Ishikawa (cell line): ENCODE data around the gene DERL3.

Experiments used
- CEBPB ChIP-seq: IDR thresholded peaks from 2 replicates; pipeline ENCODE4 v1.6.1; 2012
- CREB1 ChIP-seq: IDR thresholded peaks from 2 replicates; pipeline ENCODE4 v1.6.1; 2012; ENCODE audit warnings: low read depth
- EGR1 ChIP-seq: IDR thresholded peaks from 2 replicates; pipeline ENCODE4 v1.6.1; 2012
- EP300 ChIP-seq: IDR thresholded peaks from 2 replicates; pipeline ENCODE4 v1.6.1; 2012; ENCODE audit warnings: borderline replicate concordance
- FOXM1 ChIP-seq: IDR thresholded peaks from 2 replicates; pipeline ENCODE4 v1.6.1; 2012; ENCODE audit warnings: low read depth, borderline replicate concordance
- NFIC ChIP-seq: IDR thresholded peaks from 2 replicates; pipeline ENCODE4 v1.6.1; 2012
- RAD21 ChIP-seq: IDR thresholded peaks from 2 replicates; pipeline ENCODE4 v1.6.1; 2012; ENCODE audit warnings: low read depth
- TAF1 ChIP-seq: IDR thresholded peaks from 2 replicates; pipeline ENCODE4 v1.6.1; 2012; ENCODE audit warnings: low read depth, mild to moderate bottlenecking
- TCF12 ChIP-seq: IDR thresholded peaks from 2 replicates; pipeline ENCODE4 v1.6.1; 2012; ENCODE audit warnings: low read depth
- TEAD4 ChIP-seq: IDR thresholded peaks from 2 replicates; pipeline ENCODE4 v1.6.1; 2012
- YY1 ChIP-seq: IDR thresholded peaks from 2 replicates; pipeline ENCODE4 v1.6.1; 2012; ENCODE audit warnings: low read depth
- ZBTB7A ChIP-seq: IDR thresholded peaks from 2 replicates; pipeline ENCODE4 v1.6.1; 2012; ENCODE audit warnings: low read depth
- TF ChIP-seq, protein P1 (sequence below): IDR thresholded peaks from 2 replicates; pipeline ENCODE4 v1.6.1; 2012
- TF ChIP-seq, protein P2 (sequence below): IDR thresholded peaks from 2 replicates; pipeline ENCODE4 v1.6.1; 2012
- TF ChIP-seq, protein P3 (sequence below): IDR thresholded peaks from 2 replicates; pipeline ENCODE4 v1.6.1; 2012; ENCODE audit warnings: low read depth, mild to moderate bottlenecking

The DERL3 gene

DNA sequence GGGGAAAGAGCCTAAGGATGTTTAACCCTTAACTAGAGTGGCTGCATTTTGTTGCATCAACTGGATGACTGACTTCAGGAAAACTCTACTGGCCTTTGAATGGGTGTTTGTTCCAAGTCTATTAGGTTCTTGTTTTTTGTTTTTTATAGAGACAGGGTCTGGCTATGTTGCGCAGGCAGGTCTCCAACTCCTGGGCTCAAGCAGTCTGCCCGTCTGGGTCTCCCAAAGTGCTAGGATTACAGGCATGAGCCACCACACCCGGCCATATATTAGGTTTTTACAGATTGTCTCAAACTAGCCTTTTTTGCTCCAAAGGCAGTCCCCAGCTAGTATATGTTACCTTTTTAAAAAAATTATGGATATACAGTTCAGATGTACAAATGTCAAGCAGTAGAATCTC is 50.9 kb downstream of the DERL3 start:
- TF ChIP-seq, protein P1, sequence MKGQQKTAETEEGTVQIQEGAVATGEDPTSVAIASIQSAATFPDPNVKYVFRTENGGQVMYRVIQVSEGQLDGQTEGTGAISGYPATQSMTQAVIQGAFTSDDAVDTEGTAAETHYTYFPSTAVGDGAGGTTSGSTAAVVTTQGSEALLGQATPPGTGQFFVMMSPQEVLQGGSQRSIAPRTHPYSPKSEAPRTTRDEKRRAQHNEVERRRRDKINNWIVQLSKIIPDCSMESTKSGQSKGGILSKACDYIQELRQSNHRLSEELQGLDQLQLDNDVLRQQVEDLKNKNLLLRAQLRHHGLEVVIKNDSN = no peak
- TF ChIP-seq EGR1 (no peak), CEBPB (no peak), FOXM1 (no peak), NFIC (no peak), TAF1 (no peak)
- TF ChIP-seq, protein P2, sequence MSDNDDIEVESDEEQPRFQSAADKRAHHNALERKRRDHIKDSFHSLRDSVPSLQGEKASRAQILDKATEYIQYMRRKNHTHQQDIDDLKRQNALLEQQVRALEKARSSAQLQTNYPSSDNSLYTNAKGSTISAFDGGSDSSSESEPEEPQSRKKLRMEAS = no peak

DNA sequence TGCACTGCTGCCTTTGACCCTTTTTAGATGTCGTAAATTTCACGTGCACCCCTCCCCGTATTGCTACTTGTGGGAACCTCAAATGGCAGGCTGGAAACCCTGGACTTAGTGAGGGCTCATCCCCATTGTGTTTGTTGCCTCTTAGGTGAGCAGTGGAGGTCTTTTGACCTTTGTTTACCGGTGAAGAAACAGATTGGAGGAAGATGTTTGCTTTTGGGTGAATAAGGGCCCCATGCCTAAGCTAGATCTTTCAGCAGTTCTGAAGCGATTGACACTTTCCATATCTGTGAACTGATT is 51.3 kb downstream of the DERL3 start:
- TF ChIP-seq CREB1 = no peak
- no peak for TF ChIP-seq NFIC
- TF ChIP-seq, protein P1 = no peak
- no peak for TF ChIP-seq TAF1
- no peak for TF ChIP-seq YY1
- TF ChIP-seq EGR1 = no peak
- TF ChIP-seq CEBPB = no peak
- no peak for TF ChIP-seq FOXM1
- TF ChIP-seq ZBTB7A = no peak
- TF ChIP-seq, protein P2 = no peak
- no peak for TF ChIP-seq RAD21
- TF ChIP-seq, protein P3, sequence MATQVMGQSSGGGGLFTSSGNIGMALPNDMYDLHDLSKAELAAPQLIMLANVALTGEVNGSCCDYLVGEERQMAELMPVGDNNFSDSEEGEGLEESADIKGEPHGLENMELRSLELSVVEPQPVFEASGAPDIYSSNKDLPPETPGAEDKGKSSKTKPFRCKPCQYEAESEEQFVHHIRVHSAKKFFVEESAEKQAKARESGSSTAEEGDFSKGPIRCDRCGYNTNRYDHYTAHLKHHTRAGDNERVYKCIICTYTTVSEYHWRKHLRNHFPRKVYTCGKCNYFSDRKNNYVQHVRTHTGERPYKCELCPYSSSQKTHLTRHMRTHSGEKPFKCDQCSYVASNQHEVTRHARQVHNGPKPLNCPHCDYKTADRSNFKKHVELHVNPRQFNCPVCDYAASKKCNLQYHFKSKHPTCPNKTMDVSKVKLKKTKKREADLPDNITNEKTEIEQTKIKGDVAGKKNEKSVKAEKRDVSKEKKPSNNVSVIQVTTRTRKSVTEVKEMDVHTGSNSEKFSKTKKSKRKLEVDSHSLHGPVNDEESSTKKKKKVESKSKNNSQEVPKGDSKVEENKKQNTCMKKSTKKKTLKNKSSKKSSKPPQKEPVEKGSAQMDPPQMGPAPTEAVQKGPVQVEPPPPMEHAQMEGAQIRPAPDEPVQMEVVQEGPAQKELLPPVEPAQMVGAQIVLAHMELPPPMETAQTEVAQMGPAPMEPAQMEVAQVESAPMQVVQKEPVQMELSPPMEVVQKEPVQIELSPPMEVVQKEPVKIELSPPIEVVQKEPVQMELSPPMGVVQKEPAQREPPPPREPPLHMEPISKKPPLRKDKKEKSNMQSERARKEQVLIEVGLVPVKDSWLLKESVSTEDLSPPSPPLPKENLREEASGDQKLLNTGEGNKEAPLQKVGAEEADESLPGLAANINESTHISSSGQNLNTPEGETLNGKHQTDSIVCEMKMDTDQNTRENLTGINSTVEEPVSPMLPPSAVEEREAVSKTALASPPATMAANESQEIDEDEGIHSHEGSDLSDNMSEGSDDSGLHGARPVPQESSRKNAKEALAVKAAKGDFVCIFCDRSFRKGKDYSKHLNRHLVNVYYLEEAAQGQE = no peak
- TF ChIP-seq EP300 = no peak
- TF ChIP-seq TCF12 = no peak
- no peak for TF ChIP-seq TEAD4

DNA sequence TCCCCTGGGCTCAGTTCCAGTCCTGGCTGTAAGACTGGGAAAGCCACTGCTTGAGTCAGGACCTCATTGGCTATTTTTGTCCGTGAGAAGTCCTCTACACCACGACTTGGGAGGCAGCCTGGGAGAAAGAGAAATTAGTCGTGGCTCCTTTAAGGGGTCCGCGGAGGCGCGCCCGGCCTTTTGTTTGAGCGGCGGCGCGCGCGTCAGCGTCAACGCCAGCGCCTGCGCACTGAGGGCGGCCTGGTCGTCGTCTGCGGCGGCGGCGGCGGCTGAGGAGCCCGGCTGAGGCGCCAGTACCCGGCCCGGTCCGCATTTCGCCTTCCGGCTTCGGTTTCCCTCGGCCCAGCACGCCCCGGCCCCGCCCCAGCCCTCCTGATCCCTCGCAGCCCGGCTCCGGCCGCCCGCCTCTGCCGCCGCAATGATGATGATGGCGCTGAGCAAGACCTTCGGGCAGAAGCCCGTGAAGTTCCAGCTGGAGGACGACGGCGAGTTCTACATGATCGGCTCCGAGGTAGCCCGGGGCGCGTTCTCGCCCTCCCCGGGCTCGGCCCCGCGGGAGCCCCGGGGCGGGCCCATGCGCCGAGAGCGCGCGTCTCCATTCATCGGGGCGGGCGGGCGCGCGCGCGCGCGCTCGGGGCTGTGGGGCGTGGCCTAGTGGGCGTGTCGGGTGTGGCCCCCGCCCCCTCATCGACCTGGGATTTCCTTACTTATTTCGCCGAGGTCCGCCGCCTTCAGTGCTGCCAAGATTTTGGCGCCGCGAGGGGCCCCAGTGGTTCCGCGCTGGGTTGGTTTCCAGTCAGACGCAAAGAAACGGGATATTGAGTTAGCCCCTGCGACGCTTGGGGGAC is 51.8 kb downstream of the DERL3 start, which contains the start of gene SMARCB1:
Gene SMARCB1 (plus strand): TSS at position 215 of the 848 bp plus-strand sequence. CDS start 204 bp downstream, at position 419.
- TF ChIP-seq, protein P1 = no peak
- TF ChIP-seq TEAD4 = no peak; the same call in 1 of the 2 replicates
- TF ChIP-seq, protein P3 = no peak
- no peak; the same call in 1 of the 2 replicates for TF ChIP-seq EP300
- peak; percentile 51 for TF ChIP-seq TAF1
- TF ChIP-seq NFIC = peak; percentile 47; the same call in 1 of the 2 replicates
- no peak for TF ChIP-seq CEBPB
- 0 out of 2 replicates have a peak, but pooled peaks have one; percentile 15 for TF ChIP-seq ZBTB7A
- TF ChIP-seq, protein P2 = 0 out of 2 replicates have a peak, but pooled peaks have one; percentile 8
- TF ChIP-seq CREB1 = no peak
- TF ChIP-seq FOXM1 = no peak
- no peak for TF ChIP-seq TCF12
- no peak for TF ChIP-seq RAD21
- TF ChIP-seq EGR1 = peak; percentile 57
- TF ChIP-seq YY1 = 0 out of 2 replicates have a peak, but pooled peaks have one; percentile 34

DNA sequence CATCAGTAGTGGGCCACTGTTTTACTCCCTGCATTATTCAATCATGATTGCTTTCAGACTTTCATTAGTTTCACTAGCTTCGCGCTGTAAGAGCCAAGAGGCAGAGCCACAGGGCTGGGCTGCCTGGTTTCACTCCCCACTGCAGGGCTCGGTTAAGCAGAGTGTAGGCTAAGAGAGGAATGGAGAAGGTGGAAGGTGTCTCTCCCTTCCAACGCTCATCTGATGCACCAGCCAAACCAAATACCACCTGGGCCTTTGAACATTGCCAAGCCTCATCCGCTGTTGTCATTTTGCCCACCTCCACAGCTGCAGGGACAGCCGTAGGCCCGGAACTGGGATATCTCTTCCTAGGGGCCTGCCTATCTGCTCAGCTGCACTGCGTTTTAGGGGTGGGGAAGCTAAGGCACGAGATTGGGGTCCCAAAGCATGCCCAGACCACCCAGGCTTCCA is 52.5 kb downstream of the DERL3 start:
- TF ChIP-seq FOXM1 = no peak
- TF ChIP-seq, protein P2 = no peak
- no peak for TF ChIP-seq CEBPB
- TF ChIP-seq YY1 = no peak
